ENCODE data around the gene TMEM44. TPM values are rescaled to one million over a fixed set of nuclear protein-coding genes. Genes with fewer than 3 reads are reported as not detected.

Gene TMEM44
- total RNA-seq, 2 experiments from 2014 or later = 6.2 to 7.1 TPM

- peak overlapping the region; percentile 93 for H3K27ac Mint-ChIP-seq
- H3K4me1 Mint-ChIP-seq = peaks cover 55% of the 10 kb centered on the region
- ChIA-PET CTCF (interaction anchor here (0.8 to 9.4 kb wide), 23 partner anchors 9 to 874 kb away, joined by 3 to 232 read pairs (median 4); partner anchors contain the start of genes FAM43A, TMEM44 and XXYLT1), POLR2A (interaction anchor here (0.8 to 7.6 kb wide), 16 partner anchors 11 to 769 kb away, joined by 3 to 71 read pairs (median 4); partner anchors contain the start of genes FAM43A and XXYLT1)
- H3K27me3 Mint-ChIP-seq = peaks cover under 1% of the 10 kb centered on the region
- peaks cover 21% of the 10 kb centered on the region for H3K36me3 Mint-ChIP-seq (ENCODE audit: low read depth)
- no peaks in the 10 kb centered on the region for H3K9me3 Mint-ChIP-seq
- peak; percentile 30 for DNase-seq
- H3K4me3 Mint-ChIP-seq = peak overlapping the region; percentile 96
Measured at GRCh38 chr3:194671511-194671899, 38.3 kb upstream of the TMEM44 start.

GRCh38 chr3:194667363-194667762 lies 34.1 kb upstream of the TMEM44 start:
- Mint-ChIP-seq H3K27ac (no peak overlapping the region), H3K4me1 (peaks cover 34% of the 10 kb centered on the region), H3K9me3 (no peaks in the 10 kb centered on the region), H3K36me3 (ENCODE audit: low read depth) (peaks cover 48% of the 10 kb centered on the region), H3K27me3 (no peaks in the 10 kb centered on the region), H3K4me3 (no peak overlapping the region)
- ChIA-PET CTCF (no interaction called here), POLR2A (interaction anchor here (1.5 kb wide), 1 partner anchor 19 kb away, joined by 3 read pairs; no protein-coding TSS in a partner anchor)
- DNase-seq = no peak

GRCh38 chr3:194664857-194665256 lies 31.6 kb upstream of the TMEM44 start:
- peaks cover 54% of the 10 kb centered on the region for H3K36me3 Mint-ChIP-seq (ENCODE audit: low read depth)
- no peak overlapping the region for H3K4me3 Mint-ChIP-seq
- CTCF ChIA-PET = interaction anchor here (1.3 to 2.0 kb wide), 2 partner anchors 18 to 23 kb away, joined by 4 to 5 read pairs; no protein-coding TSS in a partner anchor
- H3K27ac Mint-ChIP-seq = no peak overlapping the region
- no peaks in the 10 kb centered on the region for H3K27me3 Mint-ChIP-seq
- no peaks in the 10 kb centered on the region for H3K9me3 Mint-ChIP-seq
- no peak for DNase-seq
- H3K4me1 Mint-ChIP-seq = peaks cover 25% of the 10 kb centered on the region
- POLR2A ChIA-PET = interaction anchor here (1.0 kb wide), 1 partner anchor 11 kb away, joined by 3 read pairs; no protein-coding TSS in a partner anchor

- peaks cover 18% of the 10 kb centered on the region for H3K4me1 Mint-ChIP-seq
- no peaks in the 10 kb centered on the region for H3K27me3 Mint-ChIP-seq
- CTCF ChIA-PET = interaction anchor here (2.6 kb wide), 1 partner anchor 9 kb away, joined by 18 read pairs; the partner anchor contains the start of gene LSG1
- H3K36me3 Mint-ChIP-seq (ENCODE audit: low read depth) = peaks cover 53% of the 10 kb centered on the region
- POLR2A ChIA-PET = interaction anchor here (4.6 kb wide), 1 partner anchor 9 kb away, joined by 18 read pairs; the partner anchor contains the start of gene LSG1
- H3K27ac Mint-ChIP-seq = no peak overlapping the region
- no peak overlapping the region for H3K4me3 Mint-ChIP-seq
- no peak for DNase-seq
- no peaks in the 10 kb centered on the region for H3K9me3 Mint-ChIP-seq
Measured at GRCh38 chr3:194661946-194662345, 28.7 kb upstream of the TMEM44 start.

GRCh38 chr3:194661374-194661773 lies 28.2 kb upstream of the TMEM44 start:
- H3K27ac Mint-ChIP-seq = no peak overlapping the region
- POLR2A ChIA-PET = interaction anchor here (4.6 kb wide), 1 partner anchor 10 kb away, joined by 18 read pairs; the partner anchor contains the start of gene LSG1
- H3K4me1 Mint-ChIP-seq = peaks cover 18% of the 10 kb centered on the region
- CTCF ChIA-PET = interaction anchor here (1.3 to 2.6 kb wide), 2 partner anchors 10 to 598 kb away, joined by 3 to 18 read pairs; partner anchors contain the start of gene LSG1
- H3K27me3 Mint-ChIP-seq = no peaks in the 10 kb centered on the region
- H3K9me3 Mint-ChIP-seq = no peaks in the 10 kb centered on the region
- peaks cover 57% of the 10 kb centered on the region for H3K36me3 Mint-ChIP-seq (ENCODE audit: low read depth)
- DNase-seq = no peak
- no peak overlapping the region for H3K4me3 Mint-ChIP-seq

GRCh38 chr3:194659778-194660177 lies 26.6 kb upstream of the TMEM44 start:
- Mint-ChIP-seq H3K9me3 (no peaks in the 10 kb centered on the region), H3K4me3 (no peak overlapping the region), H3K27me3 (no peaks in the 10 kb centered on the region), H3K36me3 (ENCODE audit: low read depth) (peaks cover 53% of the 10 kb centered on the region), H3K27ac (no peak overlapping the region), H3K4me1 (peaks cover 20% of the 10 kb centered on the region)
- ChIA-PET CTCF (interaction anchor here (0.5 to 1.3 kb wide), 4 partner anchors 12 to 1230 kb away, joined by 3 to 6 read pairs (median 4); partner anchors contain the start of gene LSG1), POLR2A (interaction anchor here (4.6 kb wide), 1 partner anchor 11 kb away, joined by 18 read pairs; the partner anchor contains the start of gene LSG1)
- no peak for DNase-seq

- Mint-ChIP-seq H3K27ac (peak overlapping the region; percentile 3), H3K4me3 (no peak overlapping the region), H3K36me3 (ENCODE audit: low read depth) (peaks cover 57% of the 10 kb centered on the region), H3K4me1 (peaks cover 29% of the 10 kb centered on the region), H3K9me3 (no peaks in the 10 kb centered on the region), H3K27me3 (no peaks in the 10 kb centered on the region)
- POLR2A ChIA-PET = interaction anchor here (4.6 kb wide), 1 partner anchor 12 kb away, joined by 18 read pairs; the partner anchor contains the start of gene LSG1
- CTCF ChIA-PET = interaction anchor here (1.0 to 2.1 kb wide), 3 partner anchors 13 to 24 kb away, joined by 4 to 9 read pairs (median 6); partner anchors contain the start of gene LSG1
- DNase-seq = no peak
Measured at GRCh38 chr3:194658477-194659242, 25.4 kb upstream of the TMEM44 start.

- ChIA-PET CTCF (interaction anchor here (2.1 kb wide), 1 partner anchor 14 kb away, joined by 9 read pairs; the partner anchor contains the start of gene LSG1), POLR2A (interaction anchor here (0.7 kb wide), 1 partner anchor 861 kb away, joined by 3 read pairs; no protein-coding TSS in a partner anchor)
- Mint-ChIP-seq H3K9me3 (no peaks in the 10 kb centered on the region), H3K4me3 (no peak overlapping the region), H3K36me3 (ENCODE audit: low read depth) (peaks cover 66% of the 10 kb centered on the region), H3K27ac (no peak overlapping the region), H3K4me1 (peaks cover 30% of the 10 kb centered on the region), H3K27me3 (no peaks in the 10 kb centered on the region)
- no peak for DNase-seq
Measured at GRCh38 chr3:194657439-194657838, 24.2 kb upstream of the TMEM44 start.

- no peaks in the 10 kb centered on the region for H3K9me3 Mint-ChIP-seq
- DNase-seq = no peak
- ChIA-PET POLR2A (interaction anchor here (1.1 to 1.3 kb wide), 2 partner anchors 11 to 18 kb away, joined by 3 to 4 read pairs; partner anchors contain the start of gene LSG1), CTCF (interaction anchor here (0.9 to 1.1 kb wide), 2 partner anchors 15 to 17 kb away, joined by 3 read pairs; partner anchors contain the start of gene LSG1)
- H3K36me3 Mint-ChIP-seq (ENCODE audit: low read depth) = peaks cover 82% of the 10 kb centered on the region
- H3K27ac Mint-ChIP-seq = peak overlapping the region; percentile 87
- peak overlapping the region; percentile 19 for H3K4me3 Mint-ChIP-seq
- H3K4me1 Mint-ChIP-seq = peaks cover 25% of the 10 kb centered on the region
- H3K27me3 Mint-ChIP-seq = no peaks in the 10 kb centered on the region
Measured at GRCh38 chr3:194654443-194654842, 21.2 kb upstream of the TMEM44 start.

- ChIA-PET CTCF (interaction anchor here (0.7 kb wide), 1 partner anchor 62 kb away, joined by 3 read pairs; no protein-coding TSS in a partner anchor), POLR2A (no interaction called here)
- Mint-ChIP-seq H3K27me3 (no peaks in the 10 kb centered on the region), H3K4me3 (no peak overlapping the region), H3K4me1 (no peaks in the 10 kb centered on the region), H3K9me3 (no peaks in the 10 kb centered on the region), H3K27ac (no peak overlapping the region), H3K36me3 (ENCODE audit: low read depth) (peaks cover 66% of the 10 kb centered on the region)
- DNase-seq = no peak
Measured at GRCh38 chr3:194647747-194648146, 14.5 kb upstream of the TMEM44 start.

GRCh38 chr3:194642769-194643168 lies 9.6 kb upstream of the TMEM44 start:
- Mint-ChIP-seq H3K27ac (no peak overlapping the region), H3K27me3 (no peaks in the 10 kb centered on the region), H3K4me3 (no peak overlapping the region), H3K36me3 (ENCODE audit: low read depth) (peaks cover 52% of the 10 kb centered on the region), H3K9me3 (no peaks in the 10 kb centered on the region), H3K4me1 (peaks cover 2% of the 10 kb centered on the region)
- DNase-seq = no peak
- POLR2A ChIA-PET = interaction anchor here (0.6 to 2.0 kb wide), 2 partner anchors 9 to 613 kb away, joined by 4 to 6 read pairs; partner anchors contain the start of gene TMEM44
- CTCF ChIA-PET = interaction anchor here (1.2 to 2.2 kb wide), 3 partner anchors 9 to 299 kb away, joined by 4 to 14 read pairs (median 11); partner anchors contain the start of genes LSG1 and TMEM44

- POLR2A ChIA-PET = no interaction called here
- no peaks in the 10 kb centered on the region for H3K27me3 Mint-ChIP-seq
- H3K36me3 Mint-ChIP-seq (ENCODE audit: low read depth) = peaks cover 43% of the 10 kb centered on the region
- CTCF ChIA-PET = interaction anchor here (1.5 kb wide), 1 partner anchor 31 kb away, joined by 3 read pairs; no protein-coding TSS in a partner anchor
- peaks cover 9% of the 10 kb centered on the region for H3K4me1 Mint-ChIP-seq
- H3K27ac Mint-ChIP-seq = no peak overlapping the region
- DNase-seq = no peak
- H3K9me3 Mint-ChIP-seq = no peaks in the 10 kb centered on the region
- H3K4me3 Mint-ChIP-seq = no peak overlapping the region
Measured at GRCh38 chr3:194640829-194641228, 7.6 kb upstream of the TMEM44 start.
